HG03196 (cell line): ENCODE measurements around the gene KIAA0753.
"Not testable (repeated sequence)": the region's sequence is repeated elsewhere in the genome, so short reads cannot be mapped to it uniquely, and the experiment has no call there.

Experiments used
- ATAC-seq: cut with Tn5 transposase; IDR thresholded peaks from one replicate; pipeline ENCODE4 v1.9.1; 2021; ENCODE audit not compliant: unreplicated experiment

KIAA0753 gene

DNA sequence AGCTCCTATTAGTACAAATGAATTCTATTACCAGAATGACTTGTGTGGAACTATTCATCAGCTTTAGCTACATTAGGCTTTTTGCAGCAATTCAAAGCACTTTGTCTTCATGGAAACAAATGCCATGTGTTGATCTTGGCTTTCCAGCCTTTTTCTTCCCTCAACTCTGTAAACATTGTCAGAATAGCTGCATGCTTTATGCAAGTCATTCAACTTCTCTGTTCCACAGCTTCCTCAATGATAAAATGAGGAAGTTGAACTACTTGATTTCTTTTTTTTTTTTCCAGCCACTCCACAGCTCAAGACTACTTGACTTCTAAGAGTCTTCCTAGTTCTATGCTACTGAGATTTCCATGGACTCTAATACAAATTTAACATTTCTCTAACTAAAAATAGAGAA lies 41.1 kb downstream of the KIAA0753 start:
- ATAC-seq: no peak

DNA sequence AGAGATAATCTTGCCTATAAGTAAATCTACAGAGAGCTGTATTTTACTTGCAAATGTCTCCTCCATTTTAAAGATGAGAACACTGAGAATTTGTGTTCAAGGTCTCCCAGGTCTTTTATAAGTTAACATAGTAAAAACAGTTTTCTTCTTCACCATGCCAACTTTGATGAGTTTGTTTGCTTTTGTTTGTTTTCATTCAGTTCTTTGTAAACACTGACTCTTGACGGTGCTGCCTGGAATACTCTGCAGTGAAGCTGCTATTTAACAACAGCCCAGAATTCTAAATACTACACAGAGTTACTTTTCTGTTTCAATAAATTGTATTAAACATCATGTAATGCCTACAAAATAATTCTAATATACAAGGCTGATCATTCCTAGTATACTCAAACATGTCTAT lies 42.8 kb downstream of the KIAA0753 start:
- ATAC-seq: no peak

DNA sequence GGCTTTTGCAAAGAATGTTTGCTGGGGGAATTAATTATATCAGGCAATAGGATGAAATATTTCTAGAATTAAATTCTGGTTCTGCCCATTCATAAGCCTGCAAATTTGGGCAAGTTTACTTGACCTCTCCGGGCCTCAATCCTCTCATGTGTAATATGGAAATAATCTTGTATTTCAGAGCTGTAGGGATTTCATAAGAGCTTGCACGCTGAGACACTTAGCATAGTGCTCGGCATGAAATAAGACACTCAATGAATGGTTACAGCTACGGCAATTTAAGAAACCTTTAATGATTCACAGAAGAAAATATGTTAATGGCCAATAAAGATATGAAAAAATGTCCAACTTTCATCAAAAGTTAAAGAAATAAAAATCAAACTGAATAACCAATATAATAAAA lies 43.6 kb downstream of the KIAA0753 start:
- ATAC-seq: no peak

DNA sequence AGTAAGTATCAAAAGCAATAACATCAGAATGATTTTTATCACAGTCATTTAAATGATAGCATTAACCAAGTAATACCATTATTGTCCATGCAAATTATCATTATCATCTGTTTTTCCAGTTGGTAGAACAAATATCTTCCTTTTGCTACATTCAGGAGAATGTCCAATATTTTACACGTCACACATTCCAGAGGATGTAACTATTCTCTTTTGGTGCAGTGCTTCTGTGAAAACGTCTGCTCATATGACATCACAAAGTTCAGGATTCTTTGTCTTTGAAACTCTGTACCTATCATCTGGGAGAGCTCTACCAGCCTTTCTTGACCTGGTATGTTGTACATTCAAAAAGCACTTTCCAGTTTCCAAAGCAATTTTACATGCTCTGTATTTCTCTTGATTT lies 44.0 kb downstream of the KIAA0753 start:
- no peak for ATAC-seq

DNA sequence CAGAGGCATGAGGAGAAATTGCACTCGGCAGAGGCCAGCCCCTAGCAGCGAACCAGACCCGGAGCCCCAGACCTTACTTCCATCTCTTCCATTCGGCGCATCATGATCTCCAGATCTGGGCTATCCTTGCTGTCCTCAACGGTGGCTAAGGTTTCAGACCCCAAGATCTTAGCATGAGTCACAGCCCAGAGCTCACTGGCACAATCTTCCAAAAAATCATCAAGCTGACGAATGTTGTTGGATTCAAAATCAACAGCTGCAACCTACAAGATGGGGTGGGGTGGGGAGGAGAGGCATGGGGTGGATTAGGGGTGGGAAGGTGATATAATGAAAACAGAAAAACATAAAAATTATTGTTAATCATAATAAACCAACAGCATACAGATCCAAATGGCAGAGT lies 44.4 kb downstream of the KIAA0753 start:
- no peak for ATAC-seq

DNA sequence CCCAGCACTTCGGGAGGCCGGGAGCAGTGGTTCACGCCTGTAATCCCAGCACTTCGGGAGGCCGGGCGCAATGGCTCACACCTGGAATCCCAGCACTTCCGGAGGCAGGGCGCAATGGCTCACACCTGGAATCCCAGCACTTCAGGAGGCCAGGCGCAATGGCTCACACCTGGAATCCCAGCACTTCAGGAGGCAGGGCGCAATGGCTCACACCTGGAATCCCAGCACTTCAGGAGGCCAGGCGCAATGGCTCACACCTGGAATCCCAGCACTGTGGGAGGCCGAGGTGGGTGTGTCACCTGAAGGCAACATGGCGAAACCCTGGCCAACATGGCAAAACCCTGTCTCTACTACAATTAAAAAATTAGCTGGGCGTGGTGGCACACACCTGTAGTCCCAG lies 47.1 kb downstream of the KIAA0753 start:
- ATAC-seq: not testable (repeated sequence)

DNA sequence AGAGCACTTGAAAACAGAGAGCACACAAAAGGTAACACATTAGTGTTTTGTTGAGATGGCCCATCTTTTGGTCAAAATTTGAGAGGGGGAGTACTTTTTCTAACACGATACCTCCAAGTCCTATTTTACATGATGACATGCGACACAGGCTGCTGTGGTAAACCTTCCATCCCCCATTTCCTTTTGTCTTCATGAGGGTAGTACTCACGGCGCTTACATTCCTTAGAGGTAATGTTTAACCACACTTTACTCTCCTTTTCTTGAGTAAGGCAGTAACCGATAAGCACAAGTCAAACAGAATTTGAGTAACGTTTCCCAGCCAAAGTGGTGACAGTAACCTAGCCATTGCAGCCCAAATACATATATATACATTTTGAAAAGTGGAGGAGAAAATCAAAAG lies 48.3 kb downstream of the KIAA0753 start:
- no peak for ATAC-seq

DNA sequence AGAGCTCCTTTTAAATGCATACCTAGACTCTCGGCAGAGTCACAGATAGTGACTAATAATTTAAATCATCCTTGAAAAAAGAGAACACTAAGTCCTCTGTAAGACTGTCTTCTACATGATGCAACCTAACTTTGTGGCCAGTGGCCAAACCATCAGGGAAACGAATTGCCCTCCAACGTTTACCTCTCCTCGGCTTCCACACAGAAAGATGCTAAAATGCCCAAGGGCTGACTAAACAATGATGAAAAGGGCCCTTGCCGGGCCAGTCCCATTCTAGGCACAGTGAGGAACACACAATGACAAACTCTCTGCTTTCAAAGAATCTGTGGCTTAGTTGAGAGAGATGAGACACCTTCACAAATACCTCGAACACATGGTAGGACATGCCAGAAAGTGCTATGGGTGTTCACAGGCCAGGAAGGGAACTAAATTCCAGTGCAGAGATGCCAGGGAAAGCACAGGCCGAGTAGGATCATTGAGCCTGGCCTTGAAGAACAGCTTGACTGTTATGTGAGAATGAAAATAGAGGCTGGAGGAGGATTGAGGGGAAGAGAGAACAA lies 48.8 kb downstream of the KIAA0753 start:
- ATAC-seq: no peak

DNA sequence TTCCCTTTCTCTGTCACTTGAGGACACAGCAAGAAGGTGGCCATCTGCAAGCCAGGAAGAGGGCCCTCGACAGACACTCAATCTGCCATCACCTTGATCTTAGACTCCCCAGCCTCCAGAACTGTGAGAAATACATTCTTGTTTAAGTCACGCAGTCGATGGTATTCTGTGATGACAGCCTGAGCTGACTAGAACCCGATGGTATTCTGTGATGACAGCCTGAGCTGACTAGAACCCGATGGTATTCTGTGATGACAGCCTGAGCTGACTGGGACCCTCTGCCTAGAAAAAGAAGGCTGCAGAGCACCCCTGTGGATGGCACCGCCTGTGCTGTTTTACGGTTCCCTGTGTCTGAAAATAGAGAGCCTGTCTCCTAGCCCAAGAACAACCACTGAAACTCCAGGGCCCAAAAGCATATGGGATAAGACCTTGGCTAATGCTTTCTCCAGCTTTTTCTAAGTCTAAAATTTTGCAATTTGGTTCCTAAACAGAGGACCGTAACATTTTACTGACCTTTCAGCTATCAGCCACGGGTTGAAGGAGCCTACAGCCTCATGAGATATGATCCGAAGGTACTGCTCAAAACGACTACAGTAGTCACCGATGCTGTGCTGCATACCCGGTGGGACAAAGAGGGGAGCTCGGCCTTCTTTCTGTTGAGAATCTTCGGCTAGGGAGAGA lies 51.1 kb downstream of the KIAA0753 start:
- ATAC-seq: no peak

DNA sequence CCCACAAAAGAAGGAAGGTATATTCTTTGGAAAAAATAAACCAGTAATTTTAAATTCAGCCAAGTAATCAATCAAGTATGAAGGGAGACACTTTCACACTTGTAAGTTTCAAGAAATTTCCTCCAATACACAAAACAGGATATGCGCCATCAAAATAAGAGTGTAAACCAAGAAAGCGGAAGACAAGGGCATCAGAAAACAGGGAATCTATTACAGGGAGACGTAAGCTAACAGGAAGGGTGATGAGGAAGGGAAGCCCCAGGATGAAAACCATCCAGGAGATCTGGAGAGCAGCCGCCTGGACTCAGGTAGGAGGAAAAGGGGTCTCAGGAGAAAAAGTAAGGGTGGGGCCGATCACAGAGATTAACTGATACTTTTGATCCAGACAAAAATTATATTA lies 52.3 kb downstream of the KIAA0753 start:
- no peak for ATAC-seq

DNA sequence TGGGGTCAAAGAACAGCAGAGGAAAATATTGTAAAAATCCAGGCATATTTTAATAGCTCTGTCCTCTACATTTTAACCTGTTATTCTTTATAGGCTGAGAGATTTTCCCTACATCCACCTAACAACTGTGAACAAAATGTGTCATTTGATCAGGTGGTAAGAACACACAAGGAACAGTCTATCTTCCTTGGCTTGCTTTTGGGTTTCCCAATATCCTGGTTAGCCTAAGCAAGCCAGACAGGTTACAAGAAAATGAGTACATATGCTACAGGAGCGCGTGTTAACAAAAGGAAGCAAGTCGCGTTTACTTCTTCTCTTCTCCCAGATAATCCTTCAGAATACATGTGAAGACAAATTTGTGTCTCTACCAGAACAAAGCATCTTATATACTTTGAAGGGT lies 53.2 kb downstream of the KIAA0753 start:
- no peak for ATAC-seq

DNA sequence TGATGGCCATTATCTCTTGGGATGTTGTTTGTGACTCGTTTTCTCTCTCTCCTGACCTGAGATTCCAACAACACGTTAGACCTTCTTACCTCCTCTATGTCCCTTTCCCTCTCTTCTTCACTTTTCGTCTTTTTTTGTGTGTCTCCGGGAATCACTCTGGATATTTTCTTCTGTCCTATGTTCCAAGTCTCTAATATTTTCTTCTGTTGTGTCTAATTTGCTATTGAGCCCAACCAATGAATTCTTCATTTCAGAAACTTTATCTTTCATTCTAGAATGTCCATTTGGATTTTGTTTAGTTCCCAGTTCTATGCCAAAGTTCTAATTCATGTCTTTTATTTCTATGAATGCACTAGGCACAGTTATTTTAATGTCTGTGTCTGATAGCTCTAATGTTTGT lies 57.1 kb downstream of the KIAA0753 start:
- no peak for ATAC-seq

DNA sequence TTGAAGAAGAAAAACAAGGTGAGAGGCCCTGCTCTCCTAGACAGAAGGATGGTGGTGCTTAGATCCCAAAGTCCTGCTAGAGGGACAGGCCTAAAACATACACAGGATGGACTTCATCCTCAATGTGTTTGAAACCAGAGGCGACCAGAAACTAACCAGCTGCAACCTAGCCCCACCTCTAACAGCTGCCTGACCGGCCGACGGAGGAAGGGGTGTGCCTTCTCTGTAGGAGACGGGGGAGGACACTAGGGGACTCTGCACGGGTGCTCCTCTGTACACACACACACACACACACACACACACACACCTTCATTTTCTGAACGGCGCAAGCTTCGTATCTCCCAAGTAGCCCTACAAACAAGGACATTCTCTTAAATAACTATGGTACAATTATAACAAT lies 59.9 kb downstream of the KIAA0753 start:
- ATAC-seq: no peak

DNA sequence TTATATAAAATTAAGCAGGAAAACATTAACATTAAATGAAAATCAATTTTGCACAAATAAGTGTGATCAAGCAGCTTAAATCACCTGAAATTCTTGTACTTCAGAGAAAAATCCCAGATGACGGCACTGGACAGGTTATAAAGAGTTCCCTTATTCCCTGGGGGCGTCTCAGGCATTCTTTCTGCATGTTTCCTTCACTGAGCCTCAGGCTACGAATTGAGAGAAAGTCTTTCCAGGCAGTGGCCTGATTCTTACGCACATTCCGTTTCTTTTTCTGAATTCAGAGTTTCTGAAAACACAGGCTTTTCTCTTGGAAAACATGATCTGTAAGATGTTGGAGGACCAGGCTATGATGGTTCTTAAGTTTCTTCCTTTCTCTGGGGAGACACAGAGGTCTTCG lies 62.0 kb downstream of the KIAA0753 start:
- ATAC-seq: no peak

DNA sequence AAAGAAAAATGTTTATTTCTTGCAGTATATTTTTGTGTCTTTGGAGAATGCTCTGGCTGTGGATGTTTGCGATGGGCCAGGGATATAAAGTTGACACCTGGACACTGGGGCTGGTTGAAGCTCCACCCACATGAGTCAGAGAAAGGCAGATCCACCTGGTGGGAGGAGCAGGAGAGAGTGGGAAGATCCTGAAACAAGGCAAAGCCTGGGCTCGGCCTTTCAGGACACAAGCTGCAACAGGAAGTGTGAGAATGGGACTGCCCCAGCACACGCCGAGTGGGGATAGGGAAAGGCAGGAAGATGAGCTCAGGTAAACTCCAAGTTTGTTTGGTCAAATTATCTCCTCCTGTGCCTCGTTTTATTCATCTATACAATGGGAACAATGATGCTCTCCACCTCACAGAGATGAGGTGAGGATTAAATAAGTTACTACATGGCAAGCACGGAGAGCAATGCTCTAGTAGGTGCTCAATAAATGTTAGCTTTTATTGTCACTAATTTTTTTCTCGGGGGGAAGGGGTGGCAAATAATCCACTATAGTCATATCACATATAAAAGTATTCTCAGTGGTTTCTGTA lies 62.7 kb downstream of the KIAA0753 start:
- no peak for ATAC-seq

DNA sequence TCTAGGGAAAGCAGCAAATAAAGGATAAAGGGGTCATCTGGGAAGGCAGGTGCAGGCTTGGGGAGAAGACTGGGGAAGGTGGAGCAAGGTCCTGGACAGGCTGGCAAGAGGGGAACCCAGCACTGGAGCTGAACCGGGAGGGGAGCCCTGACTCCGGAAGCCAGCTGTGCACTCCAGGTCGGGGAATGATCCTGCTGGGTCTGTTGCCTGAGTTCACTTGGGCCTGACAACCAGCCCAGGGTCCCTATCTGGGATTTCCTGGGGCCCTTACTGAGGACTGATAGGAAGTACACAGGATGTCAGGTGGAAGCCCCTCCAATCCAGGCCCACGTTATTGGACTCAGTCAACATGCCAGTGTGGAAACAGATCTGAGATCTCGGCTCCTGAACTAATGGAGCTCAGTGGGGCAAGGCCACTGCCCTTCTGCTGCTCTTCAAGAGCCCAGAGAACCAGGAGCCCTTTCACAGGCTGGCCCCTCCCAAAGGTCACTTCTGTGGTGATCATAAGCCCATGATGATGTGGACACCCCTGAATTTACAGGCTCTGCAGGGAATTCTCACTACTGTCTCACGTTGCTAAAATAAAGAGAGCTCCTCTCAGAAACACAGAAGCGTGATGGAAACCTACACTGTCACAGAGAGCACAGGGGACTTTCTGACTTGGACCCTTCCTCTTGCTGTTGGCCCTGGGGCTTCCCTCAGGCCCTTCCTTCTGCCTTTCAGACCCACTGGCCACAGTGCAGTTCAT lies 64.3 kb downstream of the KIAA0753 start:
- ATAC-seq: no peak

DNA sequence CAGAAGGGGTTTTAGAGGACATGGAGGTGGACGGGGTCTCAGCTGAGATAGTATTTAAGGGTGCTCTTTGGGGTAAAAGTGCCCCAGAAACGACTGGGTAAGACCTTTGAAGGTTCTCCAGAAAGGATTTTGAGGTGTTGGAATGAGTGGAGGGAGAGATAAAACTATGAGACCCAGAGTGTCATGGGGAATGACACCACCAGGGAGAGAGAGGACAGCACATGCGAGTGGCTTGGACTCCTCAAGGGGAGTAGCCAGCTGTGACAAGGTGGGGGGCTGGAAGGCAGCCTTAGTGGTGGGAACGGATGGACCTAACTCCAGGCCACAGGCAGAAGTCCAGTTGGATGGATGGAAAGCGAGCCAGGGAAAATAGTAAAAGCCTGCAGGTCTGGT lies 64.9 kb downstream of the KIAA0753 start:
- no peak for ATAC-seq

DNA sequence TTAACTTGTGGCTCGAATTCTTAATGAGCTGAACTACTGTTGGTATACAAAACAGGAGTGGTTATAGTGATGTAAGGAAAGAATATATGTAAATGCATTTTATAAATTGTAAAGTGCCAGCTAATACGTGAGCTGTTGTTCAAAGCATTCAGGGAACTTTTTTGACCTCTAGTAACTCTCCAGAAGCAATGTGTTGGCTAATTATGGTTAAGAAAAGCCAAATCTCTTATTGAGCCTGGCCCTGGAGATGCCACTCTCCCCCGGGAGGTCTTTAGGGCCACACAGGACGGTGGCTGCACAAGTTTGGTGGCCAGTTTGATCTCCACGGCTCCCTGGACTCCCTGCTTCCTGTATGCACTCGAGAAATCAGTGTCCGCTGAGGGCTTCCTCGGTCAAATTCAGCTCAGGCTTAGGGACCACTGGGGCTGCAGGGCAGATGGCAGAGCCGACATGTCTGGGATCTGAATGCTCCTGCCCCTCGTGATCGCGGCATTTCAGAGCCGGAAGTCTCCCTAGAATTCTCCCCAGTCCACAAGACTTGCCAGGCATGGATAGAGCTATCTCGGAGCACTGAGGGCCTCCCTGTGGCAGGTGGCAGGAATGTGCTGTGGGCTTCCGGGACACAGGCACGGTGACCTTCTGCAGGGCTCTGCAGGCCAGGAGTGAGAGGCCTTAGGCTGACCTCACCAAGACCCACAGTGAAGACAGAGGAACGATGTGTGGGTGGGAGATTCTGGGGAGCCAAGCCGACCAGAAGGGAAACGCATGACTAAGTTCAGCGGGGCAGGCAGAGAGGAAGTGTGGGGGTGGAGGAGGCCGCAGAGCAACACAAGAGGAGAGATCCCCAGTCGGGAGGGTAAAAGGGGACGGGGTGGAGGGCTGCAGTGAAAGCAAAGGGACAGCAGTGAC lies 65.6 kb downstream of the KIAA0753 start:
- no peak for ATAC-seq

DNA sequence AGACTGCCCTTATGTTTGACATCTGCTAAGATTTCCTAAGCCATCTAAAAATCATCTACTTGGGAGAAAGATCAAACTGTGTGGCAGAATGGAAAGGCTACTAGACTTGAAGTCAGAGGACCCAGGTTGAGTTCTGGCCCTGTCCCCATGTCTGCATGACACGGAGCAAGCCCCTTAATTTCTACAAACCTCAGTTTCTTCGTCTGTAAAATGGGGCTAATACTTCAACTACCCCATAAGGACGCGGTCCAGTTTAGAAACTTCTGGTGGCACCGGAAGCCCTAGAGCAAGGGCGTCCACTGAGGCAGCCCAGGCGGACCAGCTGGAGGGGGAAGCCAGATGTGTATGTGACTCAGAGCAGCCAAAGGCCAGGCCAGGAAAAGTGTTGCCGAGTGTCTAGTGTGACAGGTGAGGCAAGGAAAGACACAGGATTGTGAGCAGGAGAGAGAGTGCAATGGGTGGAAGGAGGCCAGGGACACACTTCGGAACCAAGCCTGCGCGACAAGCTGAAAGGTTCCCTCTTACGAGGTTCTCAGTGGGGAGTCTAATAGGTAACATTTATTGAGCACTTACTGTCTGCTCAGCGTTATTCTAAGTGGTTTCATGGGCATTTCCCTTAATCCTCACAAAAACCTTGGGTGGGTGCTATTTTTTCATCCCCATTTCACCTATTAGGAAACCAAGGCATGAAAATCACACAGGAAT lies 66.4 kb downstream of the KIAA0753 start:
- ATAC-seq: no peak

DNA sequence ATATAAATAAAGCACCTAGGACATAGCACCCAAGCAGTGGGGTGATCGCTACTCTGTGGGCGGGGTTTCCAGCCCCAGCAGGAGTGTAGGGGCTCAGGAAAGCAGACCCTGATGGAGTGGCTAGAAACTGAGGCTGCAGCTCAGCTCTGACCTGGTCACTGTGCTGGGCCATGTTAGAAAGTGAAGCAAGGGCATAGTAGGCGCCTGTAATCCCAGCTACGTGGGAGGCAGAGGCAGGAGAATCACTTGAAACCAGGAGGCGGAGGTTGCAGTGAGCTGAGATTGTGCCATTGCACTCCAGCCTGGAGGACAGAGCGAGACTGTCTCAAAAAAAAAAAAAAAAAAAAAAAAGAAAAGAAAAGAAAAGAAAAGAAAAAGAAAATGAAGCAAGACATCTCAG lies 67.0 kb downstream of the KIAA0753 start:
- ATAC-seq: not testable (repeated sequence)

DNA sequence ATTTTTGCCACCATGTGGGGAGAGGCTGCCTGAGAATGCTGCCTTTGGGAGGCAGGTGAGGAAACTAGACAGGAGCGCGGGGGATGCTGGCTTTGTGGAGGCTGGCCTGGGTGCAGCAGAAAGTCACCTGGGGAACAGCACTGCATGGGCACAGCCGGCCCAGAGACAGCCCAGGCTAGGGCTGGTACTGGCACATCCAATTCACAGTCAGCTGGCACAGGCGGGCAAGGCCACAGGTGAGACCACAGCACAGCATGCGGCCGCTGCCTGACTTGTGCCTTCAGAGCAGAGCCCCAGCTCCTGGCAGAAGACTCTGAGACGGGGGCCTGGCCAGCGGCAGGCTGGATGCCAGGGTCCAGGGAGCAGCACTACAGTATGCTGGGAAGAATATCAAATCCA lies 67.5 kb downstream of the KIAA0753 start:
- ATAC-seq: no peak
